Activated CD4-positive, alpha-beta T cell treated with anti-CD3 and anti-CD28 coated beads, Interleukin-2, amount 10 ng/mL, durations not matched to agents 7 days and 5 days (primary cell): ENCODE measurements around the gene INSYN2B. TPM values are rescaled to one million over a fixed set of nuclear protein-coding genes. Genes with fewer than 3 reads are reported as not detected.
A peak's percentile ranks its signal among the peaks of the same experiment; 100 is the strongest.

ENCODE experiments used
- CTCF ChIA-PET: fragments of 350-600 bp; sonication (Branson Sonifier 250); formaldehyde crosslinking; loops from one replicate; lab custom pipeline; 2021; ENCODE audit warnings: antibody characterized with exemption; lab: Charles Lee
- POLR2A ChIA-PET: fragments of 350-600 bp; sonication (Branson Sonifier 250); formaldehyde crosslinking; loops from one replicate; lab custom pipeline; 2021; ENCODE audit warnings: antibody characterized with exemption; lab: Charles Lee
- DNase-seq: peaks from one replicate; pipeline ENCODE4 v3.0.0-alpha.2; 2020
- H3K27ac Mint-ChIP-seq: one replicate; pipeline ENCODE4 v1.8.0; 2021; ENCODE audit warnings: mild to moderate bottlenecking, moderate library complexity, mixed read lengths
- H3K27me3 Mint-ChIP-seq: one replicate; pipeline ENCODE4 v1.8.0; 2021; ENCODE audit warnings: mixed read lengths
- H3K36me3 Mint-ChIP-seq: one replicate; pipeline ENCODE4 v1.8.0; 2021; ENCODE audit warnings: low read depth, mixed read lengths
- H3K4me1 Mint-ChIP-seq: one replicate; pipeline ENCODE4 v1.8.0; 2021; ENCODE audit warnings: mixed read lengths
- H3K4me3 Mint-ChIP-seq: one replicate; pipeline ENCODE4 v1.8.0; 2021; ENCODE audit warnings: mild to moderate bottlenecking, moderate library complexity, mixed read lengths
- H3K9me3 Mint-ChIP-seq: one replicate; pipeline ENCODE4 v1.8.0; 2021; ENCODE audit warnings: mixed read lengths
- total RNA-seq, 2 experiments: library from RNA; stranded (reverse); gene quantifications; one replicate each; pipeline ENCODE4 v1.2.3, GENCODE V29; 2021

Gene INSYN2B
- not detected for total RNA-seq

GRCh38 chr5:169980418-169981053, at the start of gene INSYN2B:
TSS of gene INSYN2B (minus strand) at chr5:169980495. CDS start at chr5:169883898, 96,597 bp downstream.
- H3K27ac Mint-ChIP-seq, result no peak within 1 kb of the TSS
- no peaks in the 10 kb centered on the region for H3K27me3 Mint-ChIP-seq
- no peak within 1 kb of the TSS for H3K4me3 Mint-ChIP-seq
- peak; percentile 17 for DNase-seq
- peaks cover 26% of the 10 kb centered on the region for H3K36me3 Mint-ChIP-seq
- H3K4me1 Mint-ChIP-seq, result no peaks in the 10 kb centered on the region
- ChIA-PET POLR2A (no interaction called here), CTCF (interaction anchor here (0.8 kb wide), 1 partner anchor 24 kb away, joined by 3 read pairs; no protein-coding TSS in a partner anchor)
- H3K9me3 Mint-ChIP-seq, result no peaks in the 10 kb centered on the region

GRCh38 chr5:170028124-170028523, 47.8 kb upstream of the INSYN2B start:
- Mint-ChIP-seq H3K4me3 (no peak overlapping the region), H3K4me1 (no peaks in the 10 kb centered on the region), H3K27me3 (no peaks in the 10 kb centered on the region), H3K27ac (no peak overlapping the region), H3K9me3 (no peaks in the 10 kb centered on the region), H3K36me3 (peaks cover 46% of the 10 kb centered on the region)
- no peak for DNase-seq
- ChIA-PET POLR2A (no interaction called here), CTCF (no interaction called here)

GRCh38 chr5:170025853-170026252, 45.6 kb upstream of the INSYN2B start:
- H3K4me1 Mint-ChIP-seq, result no peaks in the 10 kb centered on the region
- H3K27ac Mint-ChIP-seq, result no peak overlapping the region
- peaks cover 50% of the 10 kb centered on the region for H3K36me3 Mint-ChIP-seq
- no peaks in the 10 kb centered on the region for H3K27me3 Mint-ChIP-seq
- POLR2A ChIA-PET, result no interaction called here
- H3K9me3 Mint-ChIP-seq, result no peaks in the 10 kb centered on the region
- no peak overlapping the region for H3K4me3 Mint-ChIP-seq
- no peak for DNase-seq
- CTCF ChIA-PET, result no interaction called here

- Mint-ChIP-seq H3K4me3 (no peak overlapping the region), H3K9me3 (no peaks in the 10 kb centered on the region), H3K36me3 (peaks cover 44% of the 10 kb centered on the region), H3K27me3 (no peaks in the 10 kb centered on the region), H3K27ac (no peak overlapping the region), H3K4me1 (no peaks in the 10 kb centered on the region)
- POLR2A ChIA-PET, result no interaction called here
- CTCF ChIA-PET, result interaction anchor here (0.5 kb wide), 1 partner anchor 140 kb away, joined by 3 read pairs; no protein-coding TSS in a partner anchor
- no peak for DNase-seq
Observed at GRCh38 chr5:170021506-170021905, 41.2 kb upstream of the INSYN2B start.

- CTCF ChIA-PET, result no interaction called here
- Mint-ChIP-seq H3K27ac (no peak overlapping the region), H3K36me3 (peaks cover 37% of the 10 kb centered on the region), H3K27me3 (no peaks in the 10 kb centered on the region), H3K9me3 (no peaks in the 10 kb centered on the region), H3K4me3 (no peak overlapping the region), H3K4me1 (no peaks in the 10 kb centered on the region)
- no peak for DNase-seq
- POLR2A ChIA-PET, result no interaction called here
Observed at GRCh38 chr5:170020423-170020822, 40.1 kb upstream of the INSYN2B start.

GRCh38 chr5:170012622-170013021, 32.3 kb upstream of the INSYN2B start:
- Mint-ChIP-seq H3K4me3 (no peak overlapping the region), H3K27me3 (no peaks in the 10 kb centered on the region), H3K4me1 (no peaks in the 10 kb centered on the region), H3K9me3 (no peaks in the 10 kb centered on the region), H3K27ac (no peak overlapping the region), H3K36me3 (peaks cover 31% of the 10 kb centered on the region)
- DNase-seq, result no peak
- ChIA-PET POLR2A (no interaction called here), CTCF (no interaction called here)

GRCh38 chr5:170011751-170012150, 31.5 kb upstream of the INSYN2B start:
- Mint-ChIP-seq H3K36me3 (peaks cover 34% of the 10 kb centered on the region), H3K4me1 (no peaks in the 10 kb centered on the region), H3K4me3 (no peak overlapping the region), H3K27ac (no peak overlapping the region), H3K27me3 (no peaks in the 10 kb centered on the region), H3K9me3 (no peaks in the 10 kb centered on the region)
- CTCF ChIA-PET, result no interaction called here
- no peak for DNase-seq
- POLR2A ChIA-PET, result no interaction called here

- CTCF ChIA-PET, result interaction anchor here (0.8 kb wide), 1 partner anchor 90 kb away, joined by 3 read pairs; no protein-coding TSS in a partner anchor
- H3K36me3 Mint-ChIP-seq, result peaks cover 32% of the 10 kb centered on the region
- no peak for DNase-seq
Observed at GRCh38 chr5:170010595-170010994, 30.3 kb upstream of the INSYN2B start.

GRCh38 chr5:170008376-170008775, 28.1 kb upstream of the INSYN2B start:
- POLR2A ChIA-PET, result no interaction called here
- no peaks in the 10 kb centered on the region for H3K4me1 Mint-ChIP-seq
- H3K27ac Mint-ChIP-seq, result no peak overlapping the region
- H3K9me3 Mint-ChIP-seq, result no peaks in the 10 kb centered on the region
- CTCF ChIA-PET, result interaction anchor here (0.8 kb wide), 1 partner anchor 9 kb away, joined by 3 read pairs; no protein-coding TSS in a partner anchor
- no peak overlapping the region for H3K4me3 Mint-ChIP-seq
- DNase-seq, result no peak
- H3K27me3 Mint-ChIP-seq, result no peaks in the 10 kb centered on the region
- H3K36me3 Mint-ChIP-seq, result peaks cover 41% of the 10 kb centered on the region

More at GRCh38 chr5:170010595-170010994, 30.3 kb upstream of the INSYN2B start:
- POLR2A ChIA-PET, result no interaction called here
- H3K4me3 Mint-ChIP-seq, result no peak overlapping the region
- H3K27ac Mint-ChIP-seq, result no peak overlapping the region
- H3K9me3 Mint-ChIP-seq, result no peaks in the 10 kb centered on the region
- no peaks in the 10 kb centered on the region for H3K27me3 Mint-ChIP-seq
- no peaks in the 10 kb centered on the region for H3K4me1 Mint-ChIP-seq

GRCh38 chr5:170006021-170006420, 25.7 kb upstream of the INSYN2B start:
- H3K4me1 Mint-ChIP-seq, result no peaks in the 10 kb centered on the region
- no peak for DNase-seq
- H3K4me3 Mint-ChIP-seq, result no peak overlapping the region
- ChIA-PET POLR2A (no interaction called here), CTCF (interaction anchor here (1.0 kb wide), 1 partner anchor 13 kb away, joined by 3 read pairs; no protein-coding TSS in a partner anchor)
- H3K27ac Mint-ChIP-seq, result no peak overlapping the region
- no peaks in the 10 kb centered on the region for H3K27me3 Mint-ChIP-seq
- H3K9me3 Mint-ChIP-seq, result no peaks in the 10 kb centered on the region
- H3K36me3 Mint-ChIP-seq, result peaks cover 47% of the 10 kb centered on the region

GRCh38 chr5:170000155-170000554, 19.9 kb upstream of the INSYN2B start:
- CTCF ChIA-PET, result no interaction called here
- H3K27ac Mint-ChIP-seq, result no peak overlapping the region
- H3K4me3 Mint-ChIP-seq, result no peak overlapping the region
- no peak for DNase-seq
- H3K4me1 Mint-ChIP-seq, result no peaks in the 10 kb centered on the region
- H3K27me3 Mint-ChIP-seq, result no peaks in the 10 kb centered on the region
- H3K36me3 Mint-ChIP-seq, result peaks cover 58% of the 10 kb centered on the region
- POLR2A ChIA-PET, result no interaction called here
- no peaks in the 10 kb centered on the region for H3K9me3 Mint-ChIP-seq

GRCh38 chr5:169999621-170000020, 19.3 kb upstream of the INSYN2B start:
- Mint-ChIP-seq H3K27ac (no peak overlapping the region), H3K4me1 (no peaks in the 10 kb centered on the region), H3K4me3 (no peak overlapping the region), H3K36me3 (peaks cover 60% of the 10 kb centered on the region), H3K27me3 (no peaks in the 10 kb centered on the region), H3K9me3 (no peaks in the 10 kb centered on the region)
- CTCF ChIA-PET, result no interaction called here
- no peak for DNase-seq
- POLR2A ChIA-PET, result no interaction called here

GRCh38 chr5:169997798-169998197, 17.5 kb upstream of the INSYN2B start:
- CTCF ChIA-PET, result no interaction called here
- POLR2A ChIA-PET, result no interaction called here
- H3K9me3 Mint-ChIP-seq, result no peaks in the 10 kb centered on the region

GRCh38 chr5:169993485-169993790, 13.1 kb upstream of the INSYN2B start:
- DNase-seq, result no peak
- ChIA-PET POLR2A (interaction anchor here (0.6 kb wide), 1 partner anchor 21 kb away, joined by 4 read pairs; no protein-coding TSS in a partner anchor), CTCF (no interaction called here)
- no peak overlapping the region for H3K4me3 Mint-ChIP-seq
- no peaks in the 10 kb centered on the region for H3K4me1 Mint-ChIP-seq
- no peaks in the 10 kb centered on the region for H3K27me3 Mint-ChIP-seq
- peaks cover 47% of the 10 kb centered on the region for H3K36me3 Mint-ChIP-seq
- no peaks in the 10 kb centered on the region for H3K9me3 Mint-ChIP-seq
- no peak overlapping the region for H3K27ac Mint-ChIP-seq

More at GRCh38 chr5:169997798-169998197, 17.5 kb upstream of the INSYN2B start:
- Mint-ChIP-seq H3K36me3 (peaks cover 59% of the 10 kb centered on the region), H3K27ac (no peak overlapping the region), H3K4me1 (no peaks in the 10 kb centered on the region), H3K4me3 (no peak overlapping the region), H3K27me3 (no peaks in the 10 kb centered on the region)
- DNase-seq, result no peak
